Raji (cell line): ENCODE data around the gene CTNNAL1.

Source experiments
- POLR2A ChIP-seq: IDR thresholded peaks from 2 replicates; pipeline ENCODE4 v1.6.1; 2011; ENCODE audit warnings: low read depth, low read length, control low read depth; ENCODE audit not compliant: insufficient read depth

Gene CTNNAL1

DNA sequence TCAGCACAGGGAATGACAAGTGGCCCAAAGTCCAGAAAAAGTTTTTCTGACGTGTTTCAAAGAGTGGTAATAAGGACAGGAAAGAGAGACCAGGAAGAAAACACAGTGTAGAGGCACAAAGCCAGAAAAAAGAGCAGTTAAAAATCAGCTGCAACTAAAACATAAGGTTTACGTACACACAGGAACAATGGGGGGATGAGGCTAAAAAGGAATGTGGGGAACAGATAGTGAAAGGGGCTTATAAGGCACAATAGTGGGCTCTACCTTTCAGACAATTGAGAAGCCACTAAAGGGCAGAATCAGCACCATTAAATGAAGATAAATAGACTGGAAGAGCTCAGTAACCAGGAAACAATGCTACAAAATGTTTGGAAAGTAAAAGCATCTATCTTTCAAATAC lies 84.9 kb downstream of the CTNNAL1 start:
- no peak for TF ChIP-seq POLR2A

DNA sequence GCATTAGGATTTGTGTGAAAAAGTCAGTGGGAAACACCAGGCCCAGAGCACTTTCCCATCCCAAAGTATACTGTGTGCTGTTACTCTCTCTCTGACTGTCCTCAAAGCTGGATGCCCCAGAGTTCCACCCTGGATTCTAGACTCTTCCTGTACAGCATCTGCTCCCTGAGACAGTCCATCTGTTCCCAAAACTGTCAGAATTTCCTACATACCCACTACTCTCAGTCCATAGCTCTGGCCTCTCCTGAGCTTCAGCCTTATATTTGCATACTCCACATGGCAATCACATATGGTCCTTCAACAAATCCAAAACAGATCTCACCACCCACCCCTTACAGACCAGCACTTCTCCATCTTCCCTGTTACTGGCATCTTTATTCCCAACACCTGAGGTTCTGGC lies 88.8 kb downstream of the CTNNAL1 start:
- TF ChIP-seq POLR2A = no peak

DNA sequence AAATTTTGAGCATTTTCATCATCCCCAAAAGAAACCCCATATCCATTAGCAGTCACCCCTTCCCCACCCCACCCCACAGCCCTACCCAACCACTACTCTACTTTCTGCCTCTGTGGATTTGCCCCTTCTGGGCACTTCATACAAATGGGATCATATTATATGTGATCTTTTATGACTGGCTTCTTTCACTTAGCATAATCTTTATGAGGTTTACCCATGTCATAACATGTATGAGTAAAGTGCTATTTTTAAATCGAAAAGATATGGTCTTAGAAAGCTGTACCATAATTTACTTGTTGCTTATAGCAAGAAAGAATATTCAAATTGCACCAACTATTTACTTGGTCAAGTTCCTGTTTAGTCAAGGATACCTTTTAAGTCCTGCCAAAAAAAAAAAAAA lies 92.1 kb downstream of the CTNNAL1 start:
- no peak for TF ChIP-seq POLR2A

DNA sequence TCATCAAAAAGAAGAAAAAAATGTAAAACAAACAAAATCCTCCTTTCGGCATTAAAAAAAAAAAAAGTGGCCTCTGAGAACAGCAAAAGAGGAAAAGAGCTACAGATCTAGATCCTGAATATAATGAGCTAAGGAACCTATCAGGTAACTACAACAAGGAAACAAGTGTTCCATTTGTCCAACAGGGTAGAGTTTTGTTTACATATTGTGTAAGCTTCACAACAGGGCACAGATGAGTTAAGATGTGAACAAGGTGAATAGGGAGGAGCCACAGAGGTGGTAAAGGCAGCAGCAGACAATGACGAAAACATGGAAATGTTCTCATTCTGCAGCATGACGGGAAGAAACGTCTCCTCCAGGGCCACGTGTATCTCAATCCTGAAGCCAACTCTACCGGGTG lies 93.8 kb downstream of the CTNNAL1 start:
- TF ChIP-seq POLR2A = no peak

DNA sequence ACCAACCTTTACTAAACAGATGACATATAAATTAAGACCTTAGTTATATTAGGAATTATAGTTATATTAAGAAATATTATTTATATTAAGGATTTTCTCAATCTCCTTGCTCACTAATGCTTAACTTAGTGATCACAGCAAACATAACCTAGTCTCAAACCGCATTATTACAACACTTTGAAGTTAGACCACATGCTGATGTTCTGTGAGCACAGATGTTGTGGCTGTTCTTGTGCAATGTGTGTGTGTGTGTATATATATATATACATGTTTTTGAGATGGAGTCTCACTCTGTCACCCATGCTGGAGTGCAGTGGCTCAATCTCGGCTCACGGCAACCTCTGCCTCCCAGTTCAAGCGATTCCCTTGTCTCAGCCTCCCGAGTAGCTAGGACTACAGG lies 99.9 kb downstream of the CTNNAL1 start:
- no peak for TF ChIP-seq POLR2A

DNA sequence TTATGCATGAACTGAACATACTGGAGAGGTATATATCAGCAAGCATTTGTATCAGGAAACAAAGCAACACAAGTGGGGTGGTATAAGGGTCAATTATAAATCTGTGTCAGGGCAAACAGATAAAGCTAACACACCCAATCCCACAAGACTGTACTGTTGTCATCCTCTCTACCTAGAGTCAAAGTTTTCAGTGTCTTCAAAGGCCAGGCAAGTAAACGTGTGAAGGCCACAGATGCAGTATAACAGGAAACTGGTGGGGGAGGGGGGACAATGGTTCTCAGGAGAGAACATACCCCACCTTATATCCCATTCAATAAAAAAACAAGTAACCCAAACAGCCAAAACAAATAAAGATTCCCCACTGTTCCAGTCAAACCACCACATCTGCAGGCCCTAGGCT lies 101.5 kb downstream of the CTNNAL1 start:
- TF ChIP-seq POLR2A = no peak

DNA sequence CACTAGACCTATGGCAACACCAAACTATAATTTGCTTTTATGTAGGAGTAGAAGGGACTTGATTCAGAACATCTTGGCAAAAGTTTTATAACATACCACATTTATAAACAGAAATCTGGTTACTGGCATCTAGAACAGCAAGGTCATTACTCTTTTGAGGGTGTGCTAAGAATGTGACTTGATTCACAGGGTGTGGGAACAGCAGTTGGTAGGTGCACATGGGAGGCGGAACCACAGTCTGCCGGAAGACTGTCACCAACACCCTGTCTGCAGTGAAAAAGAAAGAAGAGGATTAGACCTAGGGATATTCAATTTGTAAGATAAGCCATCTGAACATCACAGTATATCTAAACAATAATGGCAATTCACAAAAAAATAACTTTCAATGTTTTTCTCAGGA lies 102.4 kb downstream of the CTNNAL1 start:
- no peak for TF ChIP-seq POLR2A

DNA sequence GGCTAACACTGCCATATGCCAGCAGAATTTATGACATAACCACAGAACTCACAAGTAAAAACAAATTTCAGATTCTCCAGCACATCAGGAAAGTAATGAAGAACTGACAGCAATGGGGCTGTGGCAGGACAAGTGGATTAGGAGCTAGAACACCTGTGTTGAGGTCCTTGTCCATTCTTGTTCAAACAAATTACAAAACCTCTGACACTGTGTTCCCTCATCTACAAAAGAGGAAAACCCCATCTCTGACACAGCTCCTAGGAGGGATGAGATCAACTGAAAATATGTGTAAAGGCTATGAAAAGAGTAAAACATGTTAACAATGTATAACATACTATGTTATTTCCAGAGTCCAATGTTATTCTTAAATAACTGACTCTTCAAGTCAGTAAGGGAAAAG lies 102.9 kb downstream of the CTNNAL1 start:
- no peak for TF ChIP-seq POLR2A

DNA sequence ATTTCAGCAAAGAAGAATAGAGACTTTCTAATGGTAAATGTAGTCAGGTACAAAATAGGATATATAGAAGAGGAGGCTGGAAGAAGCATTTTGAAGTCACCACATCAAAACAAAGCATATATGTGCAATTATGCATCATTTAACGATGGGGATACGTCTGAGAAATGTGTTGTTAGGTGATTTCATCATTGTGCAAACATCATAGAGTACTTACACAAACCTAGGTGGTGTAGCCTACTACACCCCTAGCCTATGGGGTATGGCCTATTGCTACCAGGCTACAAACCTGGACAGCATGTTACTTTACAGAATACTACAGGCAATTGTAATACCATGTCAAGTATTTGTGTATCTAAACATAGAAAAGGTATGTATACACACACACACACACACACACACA lies 107.8 kb downstream of the CTNNAL1 start:
- TF ChIP-seq POLR2A = no peak

DNA sequence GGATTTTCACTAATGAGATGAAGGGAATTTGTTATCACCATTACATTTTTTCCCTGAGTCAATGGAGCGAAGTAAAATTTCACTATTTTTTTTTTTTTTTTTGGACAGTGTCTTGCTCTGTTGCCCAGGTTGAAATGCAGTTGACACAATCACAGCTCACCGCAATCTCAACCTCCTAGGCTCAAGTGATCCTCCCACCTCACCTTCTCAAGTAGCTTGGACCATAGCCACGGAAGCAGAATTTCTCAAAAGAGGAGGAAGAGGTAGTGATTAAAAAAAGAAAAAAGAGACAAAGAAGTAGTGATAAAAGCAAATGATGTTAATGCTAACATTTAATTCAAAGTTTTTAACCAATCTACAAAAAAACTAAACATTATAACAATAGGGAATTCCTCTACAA lies 109.1 kb downstream of the CTNNAL1 start:
- TF ChIP-seq POLR2A = no peak

DNA sequence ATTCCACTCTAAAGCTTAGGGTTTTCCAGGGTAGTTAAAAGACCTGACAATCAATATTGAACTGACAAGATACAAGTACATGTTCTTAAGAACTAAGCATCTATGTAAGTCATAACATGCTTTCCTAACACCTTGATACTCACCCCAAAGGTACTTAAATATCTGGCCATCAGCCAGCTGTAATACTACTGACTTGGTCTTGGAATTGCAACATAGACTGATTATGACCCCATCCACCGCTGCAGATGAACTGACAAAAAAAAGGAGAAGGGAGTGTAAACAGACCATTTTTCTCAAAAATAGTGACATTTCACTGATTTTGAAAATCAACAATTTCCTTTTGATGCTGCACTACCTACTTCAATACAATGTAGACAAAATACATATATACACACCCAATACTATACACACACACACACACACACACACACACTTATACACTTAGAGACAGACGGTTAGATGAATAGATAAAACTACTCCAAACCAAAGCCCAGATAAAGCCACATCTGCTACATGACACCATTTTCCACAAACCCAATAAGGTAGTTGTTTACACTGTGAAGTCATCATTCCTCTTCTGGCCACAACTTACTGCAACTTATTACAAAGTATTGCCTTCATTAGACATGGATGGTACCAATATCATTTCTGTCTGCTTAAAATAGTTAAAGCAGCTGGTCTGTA lies 109.7 kb downstream of the CTNNAL1 start:
- TF ChIP-seq POLR2A = no peak

DNA sequence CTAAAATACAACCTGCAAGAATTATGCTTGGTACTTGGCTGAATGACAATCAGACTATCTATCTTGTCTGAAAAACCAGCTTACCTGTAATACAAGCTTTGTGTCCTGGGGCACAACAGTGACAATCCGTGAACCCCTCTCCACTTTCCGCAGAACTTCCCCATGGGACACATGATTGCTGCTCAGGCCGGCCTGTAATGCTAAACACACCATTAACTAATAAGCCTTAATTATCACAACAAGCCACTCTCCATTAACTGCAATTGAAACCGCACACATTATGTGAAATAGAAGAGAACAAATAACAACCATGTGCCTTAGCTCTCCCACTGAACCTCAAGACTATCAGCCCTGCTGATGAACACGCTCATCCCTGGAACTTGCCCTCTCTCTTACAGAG lies 113.1 kb downstream of the CTNNAL1 start:
- TF ChIP-seq POLR2A = no peak

DNA sequence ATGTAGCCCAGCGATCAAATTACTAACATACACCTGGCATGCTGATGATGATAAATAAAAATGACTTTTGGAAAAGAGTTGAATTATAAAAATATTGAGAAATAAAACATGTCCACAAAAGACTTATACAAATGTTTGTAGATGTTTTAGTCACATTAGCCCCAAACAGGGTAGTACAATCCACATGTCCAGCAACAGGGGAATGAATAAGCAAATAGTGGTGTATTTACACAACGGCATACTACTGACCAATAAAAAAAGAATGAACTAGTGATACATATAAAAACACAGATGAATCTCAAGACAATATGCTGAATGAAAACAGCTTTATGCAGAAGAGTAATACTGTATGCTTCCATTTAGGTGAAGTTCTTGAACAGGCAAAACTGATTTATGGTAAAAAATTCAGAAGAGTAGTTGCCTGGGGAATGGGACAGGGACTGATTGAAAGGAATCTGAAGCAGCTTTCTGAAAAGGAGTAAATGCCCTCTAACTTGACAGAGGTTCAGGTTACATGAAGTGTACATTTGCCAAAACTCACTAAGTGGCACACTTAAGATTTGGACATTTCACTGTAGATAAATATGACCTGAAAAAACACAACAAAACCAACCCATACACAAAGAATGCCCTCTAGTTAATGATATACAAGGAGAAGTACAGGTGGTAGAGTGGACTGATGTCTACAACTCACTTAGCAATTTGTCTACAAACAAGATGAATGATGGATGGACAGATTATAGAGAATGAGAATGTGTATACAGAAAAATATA lies 115.8 kb downstream of the CTNNAL1 start:
- TF ChIP-seq POLR2A = no peak

DNA sequence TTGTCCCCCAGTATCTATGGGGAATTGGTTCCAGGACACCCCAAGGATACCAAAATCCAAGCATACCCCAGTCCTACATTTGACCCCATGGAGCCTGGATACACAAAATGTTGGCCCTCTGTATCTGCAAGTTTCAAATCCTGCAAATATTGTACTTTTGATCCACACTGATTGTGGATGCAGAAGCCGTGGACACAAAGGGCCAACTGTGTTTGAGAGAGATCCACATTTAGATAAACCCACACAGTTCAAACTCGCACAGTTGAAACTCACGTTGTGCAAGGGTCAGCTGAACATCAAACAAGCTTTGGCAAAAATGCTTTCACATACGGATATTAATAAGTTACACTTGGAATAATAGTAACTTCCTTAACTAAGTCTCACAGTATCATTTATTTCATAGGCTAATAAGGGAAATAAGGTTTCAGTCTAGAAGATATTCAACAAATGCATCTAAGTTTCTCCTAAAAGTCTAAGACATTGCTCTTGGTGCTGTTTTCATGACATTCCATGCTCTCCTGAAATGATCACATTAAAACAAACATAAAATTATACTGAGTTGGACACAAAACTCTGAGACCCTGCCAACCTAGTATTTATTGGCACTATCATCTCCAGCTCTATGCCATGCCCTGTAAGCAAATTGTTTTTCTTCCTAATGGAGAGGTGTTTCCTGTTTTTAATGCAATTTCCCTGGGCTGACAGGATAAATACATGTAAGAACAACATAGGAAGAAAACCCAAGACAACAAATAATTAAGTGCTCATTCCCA lies 118.9 kb downstream of the CTNNAL1 start:
- TF ChIP-seq POLR2A = no peak
